Esophagus squamous epithelium (tissue), 5 donors: ENCODE results near the gene NOL4L. TPM values are rescaled to one million over a fixed set of nuclear protein-coding genes. Genes with fewer than 3 reads are reported as not detected.

ENCODE experiments used
- DNase-seq: peaks from one replicate; lab custom pipeline; 2025; lab: John Stamatoyannopoulos, UW
- H3K27ac ChIP-seq, 4 donors: fragments of 200-600 bp; sonication (generic); one replicate each; pipeline ENCODE4 v1.5.1; 2016 to 2019; ENCODE audit warnings: mild to moderate bottlenecking in 1 of 4
- H3K27me3 ChIP-seq, 4 donors: fragments of 200-600 bp; sonication (generic); 1 replicate in 3 of 4; 2 replicates in 1 of 4; pipeline versions ENCODE4 v1.5.1 to v1.6.0; 2017 to 2021; ENCODE audit warnings: antibody characterized with exemption in 1 of 4
- H3K36me3 ChIP-seq, 3 donors: fragments of 200-600 bp; sonication (generic); one replicate each; pipeline ENCODE4 v1.5.1; 2016 to 2019
- H3K4me1 ChIP-seq, 3 donors: fragments of 200-600 bp; sonication (generic); one replicate each; pipeline ENCODE4 v1.5.1; 2017 to 2019
- H3K4me3 ChIP-seq, 4 donors: fragments of 200-600 bp; sonication (generic); 1 replicate in 3 of 4; 2 replicates in 1 of 4; pipeline ENCODE4 v1.5.1; 2016 to 2019; ENCODE audit warnings: mild to moderate bottlenecking in 2 of 4, moderate library complexity in 1 of 4
- H3K9me3 ChIP-seq, 3 donors: fragments of 200-600 bp; sonication (generic); one replicate each; pipeline ENCODE4 v1.5.1; 2016 to 2019
- CTCF ChIP-seq, 6 experiments: fragments of 450-650 bp in 4 of 6; fragments of 200-600 bp in 2 of 6; sonication (generic) in 2 of 6; IDR thresholded peaks; one replicate each; pipeline ENCODE4 v1.5.1; 2016 to 2019; ENCODE audit warnings: antibody characterized with exemption in 6 of 6, mild to moderate bottlenecking in 4 of 6, moderate library complexity in 4 of 6
- POLR2A ChIP-seq, 4 donors: fragments of 450-650 bp; IDR thresholded peaks; one replicate each; pipeline ENCODE4 v1.6.1; 2017; ENCODE audit warnings: antibody characterized with exemption in 4 of 4, mild to moderate bottlenecking in 4 of 4, moderate library complexity in 3 of 4
- WGBS, 2 donors: methylation state at CpG; one replicate each; pipeline ENCODE4 v1.1.5; 2018; 5-methylcytosine and 5-hydroxymethylcytosine counted together
- intact Hi-C: fragments of 100-400 bp; cut with DNase I; formaldehyde crosslinking; loops from one replicate; pipeline ENCODE4 v1.15.0; 2022
- total RNA-seq, 4 donors: library from RNA; depleted of rRNA; stranded (reverse); fragments of >200 nt; gene quantifications; one replicate each; pipeline ENCODE4 v1.1.0, GENCODE V29; 2016
- donor health status: DM: yes; HTN: yes; CAD: no.

The NOL4L gene
- total RNA-seq, 4 donors from 2014 or later, result 1.5 to 5.1 (median 3.0) TPM

- 30 to 54% methylated on average over 9 to 17 of the region's 27 CpGs for WGBS, 2 donors
- H3K4me1 ChIP-seq, result peaks cover 0 to 32% (median 0%) of the 10 kb centered on the region in 3 donors
- intact Hi-C loops, result no loop called here
- no peak for TF ChIP-seq CTCF (IDR thresholded peaks at IDR 0.05)
- no peak for TF ChIP-seq POLR2A (IDR thresholded peaks at IDR 0.05)
- H3K9me3 ChIP-seq, result no peaks in the 10 kb centered on the region
- DNase-seq, result no peak
- no peak overlapping the region for H3K27ac ChIP-seq
- H3K27me3 ChIP-seq, result peaks cover 0 to 26% (median 0%) of the 10 kb centered on the region in 4 donors
- no peaks in the 10 kb centered on the region for H3K36me3 ChIP-seq
- H3K4me3 ChIP-seq, result no peak overlapping the region
These were observed 56.8 kb downstream of the NOL4L start for GRCh38 chr20:32528171-32528891.

DNA sequence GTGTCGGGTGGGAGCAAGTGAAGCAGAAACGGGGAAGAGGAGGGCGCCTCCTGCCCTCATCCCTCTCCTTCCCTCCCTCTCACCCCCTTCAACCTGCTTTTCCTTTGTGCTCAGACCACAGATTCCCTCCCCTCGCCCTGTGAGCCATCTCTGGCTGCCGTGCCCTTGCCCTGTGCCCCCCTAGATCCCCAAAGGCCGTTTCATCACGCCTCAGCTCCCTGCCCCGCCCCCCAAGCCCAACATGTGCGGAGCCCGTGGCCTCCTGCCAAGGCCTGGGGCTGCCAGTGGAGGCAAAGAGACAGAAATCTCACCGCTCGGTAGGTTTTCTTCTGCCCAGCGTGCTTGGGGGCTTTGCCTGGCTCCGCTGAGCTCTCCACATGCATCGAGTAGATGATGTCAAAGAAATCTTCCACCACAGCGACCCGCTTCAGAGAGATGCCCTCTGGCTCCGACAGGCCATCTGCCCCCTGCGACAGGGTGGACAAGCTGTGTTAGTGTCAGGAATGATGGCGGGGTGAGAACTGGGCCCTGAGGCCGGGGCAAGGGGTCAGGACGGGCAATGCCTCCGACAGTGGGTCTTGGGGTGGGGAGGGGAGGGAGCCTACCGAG lies 57.6 kb downstream of the NOL4L start:
- H3K4me3 ChIP-seq, result no peak overlapping the region
- no peaks in the 10 kb centered on the region for H3K9me3 ChIP-seq
- no peaks in the 10 kb centered on the region for H3K36me3 ChIP-seq
- TF ChIP-seq POLR2A (IDR thresholded peaks at IDR 0.05), result no peak
- no peak for TF ChIP-seq CTCF (IDR thresholded peaks at IDR 0.05)
- peaks cover 0 to 32% (median 0%) of the 10 kb centered on the region in 3 donors for H3K4me1 ChIP-seq
- intact Hi-C loops, result no loop called here
- H3K27ac ChIP-seq, result no peak overlapping the region
- DNase-seq, result no peak
- H3K27me3 ChIP-seq, result peaks cover 0 to 28% (median 0%) of the 10 kb centered on the region in 4 donors
- 21 to 32% methylated on average over 8 to 21 of the region's 24 CpGs for WGBS, 2 donors

DNA sequence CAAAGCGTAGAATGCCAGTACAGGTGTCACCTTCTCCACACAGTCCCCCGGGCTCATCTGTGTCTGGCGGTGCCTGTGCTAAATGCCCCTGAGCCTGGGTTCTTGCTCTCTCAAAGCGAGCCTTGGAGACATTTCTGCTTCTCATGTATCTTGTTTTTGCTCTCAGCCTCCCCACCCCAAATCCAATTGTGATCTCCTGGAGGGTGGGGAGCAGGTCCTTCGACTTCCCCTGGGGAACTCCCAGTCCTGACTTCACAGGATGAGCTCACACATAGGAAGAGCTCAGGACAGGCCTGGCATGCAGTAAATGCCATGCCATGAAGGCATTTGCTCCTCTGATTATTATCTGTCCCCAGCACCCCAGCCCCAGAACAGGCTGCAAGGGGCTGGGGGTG lies 58.1 kb downstream of the NOL4L start:
- intact Hi-C loops, result no loop called here
- Histone ChIP-seq H3K4me1 (peaks cover 0 to 36% (median 0%) of the 10 kb centered on the region in 3 donors), H3K4me3 (no peak overlapping the region), H3K36me3 (no peaks in the 10 kb centered on the region), H3K9me3 (no peaks in the 10 kb centered on the region), H3K27ac (no peak overlapping the region), H3K27me3 (peaks cover 0 to 33% (median 0%) of the 10 kb centered on the region in 4 donors)
- TF ChIP-seq CTCF (IDR thresholded peaks at IDR 0.05) (no peak), POLR2A (IDR thresholded peaks at IDR 0.05) (no peak)
- 79 to 88% methylated on average over 5 of the region's 5 CpGs for WGBS, 2 donors
- DNase-seq, result no peak

DNA sequence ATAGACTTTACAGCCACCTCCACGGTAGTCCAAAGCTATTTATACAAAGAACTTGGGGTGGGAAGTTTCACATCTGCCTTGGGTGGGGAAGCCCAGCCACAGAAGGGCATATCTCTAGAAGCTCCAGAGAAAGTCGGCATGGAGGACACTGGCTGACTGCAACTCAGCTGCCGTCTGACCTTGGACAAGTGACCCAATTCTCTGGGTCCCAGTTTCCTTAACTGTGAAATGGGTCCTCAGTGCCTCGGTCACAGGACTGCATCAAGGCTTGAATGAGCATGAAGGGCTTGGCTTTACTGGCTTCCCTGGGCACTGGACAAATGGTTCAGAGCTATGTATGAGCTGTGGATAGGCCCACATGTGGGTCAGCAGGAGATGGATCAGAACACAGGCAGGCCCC lies 58.6 kb downstream of the NOL4L start:
- Histone ChIP-seq H3K4me3 (no peak overlapping the region), H3K9me3 (no peaks in the 10 kb centered on the region), H3K27ac (no peak overlapping the region), H3K4me1 (peaks cover 3 to 41% (median 4%) of the 10 kb centered on the region in 3 donors), H3K27me3 (peaks cover 0 to 37% (median 0%) of the 10 kb centered on the region in 4 donors), H3K36me3 (no peaks in the 10 kb centered on the region)
- TF ChIP-seq POLR2A (IDR thresholded peaks at IDR 0.05) (no peak), CTCF (IDR thresholded peaks at IDR 0.05) (no peak)
- intact Hi-C loops, result no loop called here
- WGBS, 2 donors, result 55 to 85% methylated on average over 4 of the region's 4 CpGs
- DNase-seq, result no peak

DNA sequence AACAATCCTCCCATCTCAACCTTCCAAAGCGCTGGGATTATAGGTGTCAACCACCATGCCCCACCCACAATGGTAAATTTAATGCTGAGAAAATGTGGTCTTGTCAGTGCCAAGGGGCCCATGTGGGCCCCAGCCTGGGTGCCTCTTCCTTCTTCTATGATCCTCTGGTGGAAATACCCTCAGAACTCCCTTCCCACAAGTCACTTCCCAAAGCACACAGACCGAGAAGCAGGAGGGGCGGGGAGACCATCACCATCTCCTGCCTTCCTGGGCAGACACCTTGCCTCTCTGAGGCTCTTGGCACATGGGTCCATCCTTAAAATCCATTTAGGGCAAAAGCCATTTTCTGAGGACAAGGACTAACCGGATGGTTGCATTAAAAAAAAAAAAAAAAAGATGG lies 59.0 kb downstream of the NOL4L start:
- WGBS, 2 donors, result 67 to 80% methylated on average over 3 of the region's 4 CpGs
- H3K4me3 ChIP-seq, result no peak overlapping the region

More for the DNA sequence above, 59.0 kb downstream of the NOL4L start:
- Histone ChIP-seq H3K4me1 (peaks cover 3 to 42% (median 5%) of the 10 kb centered on the region in 3 donors), H3K9me3 (no peaks in the 10 kb centered on the region), H3K27ac (no peak overlapping the region), H3K36me3 (no peaks in the 10 kb centered on the region), H3K27me3 (peaks cover 0 to 37% (median 0%) of the 10 kb centered on the region in 4 donors)
- TF ChIP-seq POLR2A (IDR thresholded peaks at IDR 0.05) (no peak), CTCF (IDR thresholded peaks at IDR 0.05) (no peak)
- intact Hi-C loops, result no loop called here
- DNase-seq, result no peak
